GM23338 (cell line): ENCODE data around the gene TSC22D3. TPM values are rescaled to one million over a fixed set of nuclear protein-coding genes. Genes with fewer than 3 reads are reported as not detected.

Experiments
- ATAC-seq: fragments of 200-7000 bp; cut with Tn5 transposase; 3 replicates; pipeline ENCODE4 v1.9.1; 2020
- DNase-seq: peaks from one replicate; pipeline ENCODE4 v3.0.0-alpha.2; 2015; ENCODE audit warnings: low spot score
- H2AFZ ChIP-seq: fragments of 200-600 bp; sonication (generic); 2 replicates; pipeline ENCODE4 v1.8.0; 2016; ENCODE audit warnings: antibody characterized with exemption, mild to moderate bottlenecking, moderate library complexity
- H3F3A ChIP-seq: fragments of 200-600 bp; sonication (generic); replicated peaks from 2 replicates; pipeline ENCODE4 v1.8.0; 2017; ENCODE audit warnings: antibody characterized with exemption, mixed run types, low read depth
- H3K27ac ChIP-seq: fragments of 200-600 bp; sonication (generic); 2 replicates; pipeline ENCODE4 v1.6.1; 2016; ENCODE audit warnings: low read depth
- H3K27me3 ChIP-seq: fragments of 200-600 bp; sonication (generic); 2 replicates; pipeline ENCODE4 v1.8.0; 2016; ENCODE audit warnings: mild to moderate bottlenecking, mixed run types, moderate library complexity; ENCODE audit not compliant: insufficient read depth
- H3K36me3 ChIP-seq: fragments of 200-600 bp; sonication (generic); 2 replicates; pipeline ENCODE4 v1.8.0; 2016; ENCODE audit warnings: mild to moderate bottlenecking; ENCODE audit not compliant: insufficient read depth
- H3K4me1 ChIP-seq: fragments of 200-600 bp; sonication (generic); 2 replicates; pipeline ENCODE4 v1.8.0; 2016; ENCODE audit warnings: mild to moderate bottlenecking, moderate library complexity; ENCODE audit not compliant: insufficient read depth
- H3K4me2 ChIP-seq: fragments of 200-600 bp; sonication (generic); 2 replicates; pipeline ENCODE4 v1.7.1; 2017; ENCODE audit warnings: mixed run types
- H3K4me3 ChIP-seq: fragments of 200-600 bp; sonication (generic); 2 replicates; pipeline ENCODE4 v1.6.1; 2016; ENCODE audit warnings: mixed run types
- H3K79me2 ChIP-seq: fragments of 200-600 bp; sonication (generic); replicated peaks from 2 replicates; pipeline ENCODE4 v1.8.0; 2017; ENCODE audit warnings: mild to moderate bottlenecking; ENCODE audit not compliant: insufficient read depth
- H3K9me2 ChIP-seq: fragments of 200-600 bp; sonication (generic); 2 replicates; pipeline ENCODE4 v1.8.0; 2017; ENCODE audit not compliant: insufficient read depth
- H4K20me1 ChIP-seq: fragments of 200-600 bp; sonication (generic); replicated peaks from 2 replicates; pipeline ENCODE4 v1.8.0; 2017; ENCODE audit warnings: mild to moderate bottlenecking; ENCODE audit not compliant: insufficient read depth
- H3K27ac Mint-ChIP-seq: 2 replicates; pipeline ENCODE4 v1.8.0; 2020; ENCODE audit warnings: inconsistent platforms, mild to moderate bottlenecking, moderate library complexity, mixed read lengths
- H3K27me3 Mint-ChIP-seq: 3 replicates; pipeline ENCODE4 v1.8.0; 2022; ENCODE audit warnings: low read depth, mild to moderate bottlenecking, moderate library complexity, mixed read lengths, inconsistent platforms; ENCODE audit not compliant: insufficient read depth, poor library complexity
- H3K36me3 Mint-ChIP-seq: 3 replicates; pipeline ENCODE4 v1.8.0; 2021; ENCODE audit warnings: low read depth, mild to moderate bottlenecking, inconsistent platforms, moderate library complexity, mixed read lengths
- H3K4me1 Mint-ChIP-seq: 3 replicates; pipeline ENCODE4 v1.8.0; 2020; ENCODE audit warnings: mild to moderate bottlenecking, inconsistent platforms, mixed read lengths
- H3K4me3 Mint-ChIP-seq: 3 replicates; pipeline ENCODE4 v1.8.0; 2021; ENCODE audit warnings: moderate library complexity, mild to moderate bottlenecking, inconsistent platforms, mixed read lengths
- H3K9me3 Mint-ChIP-seq: 3 replicates; pipeline ENCODE4 v1.8.0; 2020; ENCODE audit warnings: moderate library complexity, mild to moderate bottlenecking, inconsistent platforms, mixed read lengths
- CREB1 ChIP-seq: fragments of 250-450 bp; sonication (Bioruptor Pico); IDR thresholded peaks from 2 replicates; pipeline ENCODE4 v1.5.0; 2020; ENCODE audit warnings: low read depth, mild to moderate bottlenecking, moderate library complexity
- CTCF ChIP-seq, 2 experiments: fragments of 200-600 bp in 1 of 2; sonication (generic) in 1 of 2; conservative IDR thresholded peaks; 2 replicates each; pipeline versions ENCODE4 v1.5.1 to v1.6.1; 2016 to 2017; ENCODE audit warnings: antibody characterized with exemption in 2 of 2, low read depth in 2 of 2, mild to moderate bottlenecking in 2 of 2, moderate library complexity in 1 of 2
- ETS1 ChIP-seq: IDR thresholded peaks from 2 replicates; pipeline ENCODE4 v1.6.1; 2016; ENCODE audit warnings: antibody characterized with exemption
- EZH2 ChIP-seq: fragments of 200-600 bp; sonication (generic); IDR thresholded peaks from one replicate; pipeline ENCODE4 v1.8.0; 2017; ENCODE audit warnings: antibody characterized with exemption, mild to moderate bottlenecking, low read depth; ENCODE audit not compliant: unreplicated experiment
- EZH2phosphoT487 ChIP-seq: fragments of 200-600 bp; sonication (generic); IDR thresholded peaks from one replicate; pipeline ENCODE4 v1.8.1; 2018; ENCODE audit warnings: antibody characterized with exemption; ENCODE audit not compliant: unreplicated experiment
- JUNB ChIP-seq: IDR thresholded peaks from one replicate; pipeline ENCODE4 v1.6.1; 2016; ENCODE audit warnings: antibody characterized with exemption; ENCODE audit not compliant: unreplicated experiment
- NANOG ChIP-seq: IDR thresholded peaks from 2 replicates; pipeline ENCODE4 v1.6.1; 2016; ENCODE audit warnings: antibody characterized with exemption, borderline replicate concordance
- POLR2AphosphoS5 ChIP-seq: IDR thresholded peaks from 2 replicates; pipeline ENCODE4 v1.6.1; 2016; ENCODE audit warnings: antibody characterized with exemption, low read depth
- REST ChIP-seq: IDR thresholded peaks from one replicate; pipeline ENCODE4 v1.6.1; 2018; ENCODE audit warnings: antibody characterized with exemption; ENCODE audit not compliant: unreplicated experiment
- STAT1 ChIP-seq: IDR thresholded peaks from one replicate; pipeline ENCODE4 v1.6.1; 2016; ENCODE audit warnings: antibody characterized with exemption; ENCODE audit not compliant: unreplicated experiment
- ZNF114 ChIP-seq: fragments of 250-450 bp; sonication (Bioruptor Pico); IDR thresholded peaks from 2 replicates; pipeline ENCODE4 v1.5.0; 2020; ENCODE audit warnings: mild to moderate bottlenecking, moderate library complexity
- ZNF331 ChIP-seq: fragments of 250-450 bp; sonication (Bioruptor Pico); IDR thresholded peaks from 2 replicates; pipeline ENCODE4 v1.5.0; 2020; ENCODE audit warnings: low read depth, mild to moderate bottlenecking, moderate library complexity
- polyA plus RNA-seq: library from polyadenylated mRNA; unstranded; fragments of >200 nt; fragmentation: Nextera tagmentation; extraction: Ambion mirVana; gene quantifications from 2 replicates; pipeline ENCODE4 v1.2.1, GENCODE V29; 2016
- total RNA-seq: library from RNA; depleted of rRNA; stranded (reverse); fragments of >200 nt; shearing (Covaris generic); gene quantifications from 2 replicates; pipeline ENCODE4 v1.2.3, GENCODE V29; 2014
- TF ChIP-seq, protein P1 (sequence below): fragments of 250-450 bp; sonication (Bioruptor Pico); IDR thresholded peaks from 2 replicates; pipeline ENCODE4 v1.5.0; 2020; ENCODE audit warnings: mild to moderate bottlenecking, moderate library complexity

Gene TSC22D3
- total and polyA plus RNA-seq, 2 experiments from 2014 or later = 12.6 to 20.0 TPM

DNA sequence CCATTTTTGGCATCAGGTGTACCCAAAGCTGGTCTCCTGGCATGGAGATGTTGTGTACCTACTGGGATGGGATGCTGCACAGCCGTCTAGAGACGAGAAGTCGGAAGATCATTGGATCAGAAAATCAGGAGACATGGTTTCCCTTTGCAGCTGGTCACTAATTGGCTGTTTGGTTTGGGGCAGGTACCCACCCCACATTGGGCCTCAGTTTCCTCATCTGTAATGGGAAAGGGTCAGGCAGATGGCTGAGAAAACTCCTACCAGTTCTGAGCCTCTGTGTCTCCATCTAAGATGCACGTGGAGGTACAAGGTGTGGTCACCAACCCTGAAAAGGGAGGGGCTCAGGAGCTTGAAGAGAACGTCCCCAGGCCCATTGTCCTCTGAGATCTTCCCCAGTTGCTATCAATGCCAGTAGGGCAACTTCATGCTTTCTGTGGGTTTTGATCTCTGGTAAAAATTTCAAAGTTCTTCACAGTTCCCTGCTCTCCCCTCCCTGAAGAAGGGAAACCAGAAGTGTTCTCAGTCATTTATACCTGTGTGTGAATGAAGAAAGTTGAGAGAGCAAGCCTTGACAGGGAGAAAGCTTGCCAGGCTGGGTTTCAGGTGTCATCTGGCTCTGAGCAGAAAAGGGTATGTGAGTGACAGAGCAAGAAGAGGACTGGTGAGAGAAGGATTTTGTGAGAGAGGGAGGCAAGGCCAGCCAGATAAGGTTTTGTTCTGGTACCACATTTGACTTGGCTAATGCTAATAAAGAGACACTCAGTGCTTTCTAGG is 15.1 kb downstream of the TSC22D3 start:
- no peak for ATAC-seq
- Histone ChIP-seq H3K27me3 (no peaks in the 10 kb centered on the region), H3K27ac (no peak overlapping the region), H3K79me2 (no peaks in the 10 kb centered on the region), H3K4me1 (no peaks in the 10 kb centered on the region), H3F3A (no peaks in the 10 kb centered on the region), H3K4me2 (no peak overlapping the region), H3K9me2 (no peaks in the 10 kb centered on the region), H2AFZ (no peak overlapping the region), H3K36me3 (no peaks in the 10 kb centered on the region), H4K20me1 (no peaks in the 10 kb centered on the region), H3K4me3 (no peak overlapping the region)
- Mint-ChIP-seq H3K4me3 (no peak overlapping the region), H3K27ac (no peak overlapping the region), H3K9me3 (no peaks in the 10 kb centered on the region), H3K4me1 (peaks cover 9% of the 10 kb centered on the region), H3K27me3 (peaks cover 5% of the 10 kb centered on the region), H3K36me3 (no peaks in the 10 kb centered on the region)
- TF ChIP-seq, protein P1, sequence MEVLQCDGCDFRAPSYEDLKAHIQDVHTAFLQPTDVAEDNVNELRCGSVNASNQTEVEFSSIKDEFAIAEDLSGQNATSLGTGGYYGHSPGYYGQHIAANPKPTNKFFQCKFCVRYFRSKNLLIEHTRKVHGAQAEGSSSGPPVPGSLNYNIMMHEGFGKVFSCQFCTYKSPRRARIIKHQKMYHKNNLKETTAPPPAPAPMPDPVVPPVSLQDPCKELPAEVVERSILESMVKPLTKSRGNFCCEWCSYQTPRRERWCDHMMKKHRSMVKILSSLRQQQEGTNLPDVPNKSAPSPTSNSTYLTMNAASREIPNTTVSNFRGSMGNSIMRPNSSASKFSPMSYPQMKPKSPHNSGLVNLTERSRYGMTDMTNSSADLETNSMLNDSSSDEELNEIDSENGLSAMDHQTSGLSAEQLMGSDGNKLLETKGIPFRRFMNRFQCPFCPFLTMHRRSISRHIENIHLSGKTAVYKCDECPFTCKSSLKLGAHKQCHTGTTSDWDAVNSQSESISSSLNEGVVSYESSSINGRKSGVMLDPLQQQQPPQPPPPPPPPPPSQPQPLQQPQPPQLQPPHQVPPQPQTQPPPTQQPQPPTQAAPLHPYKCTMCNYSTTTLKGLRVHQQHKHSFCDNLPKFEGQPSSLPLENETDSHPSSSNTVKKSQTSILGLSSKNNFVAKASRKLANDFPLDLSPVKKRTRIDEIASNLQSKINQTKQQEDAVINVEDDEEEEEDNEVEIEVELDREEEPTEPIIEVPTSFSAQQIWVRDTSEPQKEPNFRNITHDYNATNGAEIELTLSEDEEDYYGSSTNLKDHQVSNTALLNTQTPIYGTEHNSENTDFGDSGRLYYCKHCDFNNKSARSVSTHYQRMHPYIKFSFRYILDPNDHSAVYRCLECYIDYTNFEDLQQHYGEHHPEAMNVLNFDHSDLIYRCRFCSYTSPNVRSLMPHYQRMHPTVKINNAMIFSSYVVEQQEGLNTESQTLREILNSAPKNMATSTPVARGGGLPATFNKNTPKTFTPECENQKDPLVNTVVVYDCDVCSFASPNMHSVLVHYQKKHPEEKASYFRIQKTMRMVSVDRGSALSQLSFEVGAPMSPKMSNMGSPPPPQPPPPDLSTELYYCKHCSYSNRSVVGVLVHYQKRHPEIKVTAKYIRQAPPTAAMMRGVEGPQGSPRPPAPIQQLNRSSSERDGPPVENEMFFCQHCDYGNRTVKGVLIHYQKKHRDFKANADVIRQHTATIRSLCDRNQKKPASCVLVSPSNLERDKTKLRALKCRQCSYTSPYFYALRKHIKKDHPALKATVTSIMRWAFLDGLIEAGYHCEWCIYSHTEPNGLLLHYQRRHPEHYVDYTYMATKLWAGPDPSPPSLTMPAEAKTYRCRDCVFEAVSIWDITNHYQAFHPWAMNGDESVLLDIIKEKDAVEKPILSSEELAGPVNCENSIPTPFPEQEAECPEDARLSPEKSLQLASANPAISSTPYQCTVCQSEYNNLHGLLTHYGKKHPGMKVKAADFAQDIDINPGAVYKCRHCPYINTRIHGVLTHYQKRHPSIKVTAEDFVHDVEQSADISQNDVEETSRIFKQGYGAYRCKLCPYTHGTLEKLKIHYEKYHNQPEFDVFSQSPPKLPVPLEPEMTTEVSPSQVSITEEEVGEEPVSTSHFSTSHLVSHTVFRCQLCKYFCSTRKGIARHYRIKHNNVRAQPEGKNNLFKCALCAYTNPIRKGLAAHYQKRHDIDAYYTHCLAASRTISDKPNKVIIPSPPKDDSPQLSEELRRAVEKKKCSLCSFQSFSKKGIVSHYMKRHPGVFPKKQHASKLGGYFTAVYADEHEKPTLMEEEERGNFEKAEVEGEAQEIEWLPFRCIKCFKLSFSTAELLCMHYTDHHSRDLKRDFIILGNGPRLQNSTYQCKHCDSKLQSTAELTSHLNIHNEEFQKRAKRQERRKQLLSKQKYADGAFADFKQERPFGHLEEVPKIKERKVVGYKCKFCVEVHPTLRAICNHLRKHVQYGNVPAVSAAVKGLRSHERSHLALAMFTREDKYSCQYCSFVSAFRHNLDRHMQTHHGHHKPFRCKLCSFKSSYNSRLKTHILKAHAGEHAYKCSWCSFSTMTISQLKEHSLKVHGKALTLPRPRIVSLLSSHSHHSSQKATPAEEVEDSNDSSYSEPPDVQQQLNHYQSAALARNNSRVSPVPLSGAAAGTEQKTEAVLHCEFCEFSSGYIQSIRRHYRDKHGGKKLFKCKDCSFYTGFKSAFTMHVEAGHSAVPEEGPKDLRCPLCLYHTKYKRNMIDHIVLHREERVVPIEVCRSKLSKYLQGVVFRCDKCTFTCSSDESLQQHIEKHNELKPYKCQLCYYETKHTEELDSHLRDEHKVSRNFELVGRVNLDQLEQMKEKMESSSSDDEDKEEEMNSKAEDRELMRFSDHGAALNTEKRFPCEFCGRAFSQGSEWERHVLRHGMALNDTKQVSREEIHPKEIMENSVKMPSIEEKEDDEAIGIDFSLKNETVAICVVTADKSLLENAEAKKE (CRISPR knock-in tag) = no peak
- TF ChIP-seq CTCF (conservative IDR thresholded peaks at IDR 0.05; ENCODE audit: low read depth in 2 of 2) (no peak), EZH2phosphoT487 (no peak), JUNB (no peak), NANOG (no peak), REST (no peak), ETS1 (no peak), ZNF114 (CRISPR knock-in tag) (no peak), EZH2 (no peak), CREB1 (CRISPR knock-in tag) (no peak), POLR2AphosphoS5 (no peak), ZNF331 (CRISPR knock-in tag) (no peak), STAT1 (no peak)
- DNase-seq = no peak
